Activated T-cell treated with anti-CD3 and anti-CD28 coated beads, Interleukin-2, amount 50 U/mL, for 24 hours (primary cell): Measurements from ENCODE around the gene PDLIM1.

ENCODE experiments used
- DNase-seq: peaks from one replicate; pipeline ENCODE4 v3.0.0-alpha.2; 2020
- H3K27ac Mint-ChIP-seq: 2 replicates; pipeline ENCODE4 v1.8.0; 2020; ENCODE audit warnings: mild to moderate bottlenecking, mixed read lengths
- H3K27me3 Mint-ChIP-seq: 2 replicates; pipeline ENCODE4 v1.8.0; 2020; ENCODE audit warnings: mixed read lengths
- H3K36me3 Mint-ChIP-seq: 2 replicates; pipeline ENCODE4 v1.8.0; 2020; ENCODE audit warnings: low read depth, mixed read lengths
- H3K4me1 Mint-ChIP-seq: 2 replicates; pipeline ENCODE4 v1.8.0; 2020; ENCODE audit warnings: low read depth, mixed read lengths
- H3K4me3 Mint-ChIP-seq: 2 replicates; pipeline ENCODE4 v1.8.0; 2020; ENCODE audit warnings: mild to moderate bottlenecking, moderate library complexity, mixed read lengths
- H3K9me3 Mint-ChIP-seq: 2 replicates; pipeline ENCODE4 v1.8.0; 2020; ENCODE audit warnings: mixed read lengths

The PDLIM1 gene

DNA sequence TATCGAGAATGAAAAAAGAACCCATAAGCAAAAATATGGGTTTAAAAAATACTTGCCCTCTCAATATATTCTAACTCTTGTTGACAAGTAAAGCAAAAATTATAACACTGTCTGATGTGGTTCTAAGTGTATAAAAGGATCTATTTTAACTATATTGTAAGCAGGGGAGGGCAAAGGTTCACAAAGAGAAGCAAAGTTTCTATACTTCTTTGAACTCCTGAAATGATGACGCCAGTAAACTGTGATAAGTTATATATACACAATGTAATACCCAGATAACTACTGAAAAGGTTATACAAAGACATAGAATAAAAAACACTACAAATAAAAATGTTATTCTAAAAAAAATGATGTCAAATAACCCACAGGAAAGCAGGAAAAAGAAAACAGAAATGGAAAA lies 37.1 kb downstream of the PDLIM1 start:
- no peaks in the 10 kb centered on the region for H3K36me3 Mint-ChIP-seq

DNA sequence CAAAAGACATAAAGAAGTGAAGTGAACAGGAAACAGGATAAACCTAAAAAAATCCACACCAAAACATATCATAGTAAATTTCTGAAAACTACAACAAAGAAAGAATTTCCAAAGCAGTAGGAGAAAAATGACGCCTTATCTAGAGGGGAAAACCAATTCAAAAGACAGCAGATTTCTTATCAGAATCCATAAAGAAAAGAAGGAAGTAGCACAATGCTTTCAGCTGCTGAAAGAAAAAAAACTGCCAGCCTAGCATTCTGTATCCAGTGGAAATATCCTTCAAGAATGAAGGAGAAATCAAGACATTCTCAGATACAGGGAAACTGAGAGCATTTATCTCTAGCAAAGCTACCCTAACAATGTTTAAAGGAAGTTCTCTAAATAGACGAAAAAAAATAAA lies 37.8 kb downstream of the PDLIM1 start:
- H3K4me3 Mint-ChIP-seq: no peak overlapping the region
- H3K4me1 Mint-ChIP-seq: no peaks in the 10 kb centered on the region
- H3K36me3 Mint-ChIP-seq: no peaks in the 10 kb centered on the region
- H3K27me3 Mint-ChIP-seq: peaks cover 24% of the 10 kb centered on the region
- no peak overlapping the region for H3K27ac Mint-ChIP-seq
- H3K9me3 Mint-ChIP-seq: peaks cover 2% of the 10 kb centered on the region
- no peak for DNase-seq

More for the DNA sequence above, 37.1 kb downstream of the PDLIM1 start:
- no peak for DNase-seq
- Mint-ChIP-seq H3K4me1 (no peaks in the 10 kb centered on the region), H3K27ac (no peak overlapping the region), H3K4me3 (no peak overlapping the region), H3K9me3 (peaks cover 2% of the 10 kb centered on the region), H3K27me3 (peaks cover 23% of the 10 kb centered on the region)

- Mint-ChIP-seq H3K4me3 (no peak overlapping the region), H3K9me3 (peaks cover 1% of the 10 kb centered on the region), H3K4me1 (peaks cover 1% of the 10 kb centered on the region), H3K27ac (no peak overlapping the region), H3K27me3 (peaks cover 33% of the 10 kb centered on the region), H3K36me3 (no peaks in the 10 kb centered on the region)
- no peak for DNase-seq
Observed at GRCh38 chr10:95250856-95251255, 39.9 kb downstream of the PDLIM1 start.

GRCh38 chr10:95249467-95249866 lies 41.3 kb downstream of the PDLIM1 start:
- peaks cover 13% of the 10 kb centered on the region for H3K4me1 Mint-ChIP-seq

GRCh38 chr10:95248989-95249388 lies 41.8 kb downstream of the PDLIM1 start:
- H3K4me1 Mint-ChIP-seq: peaks cover 13% of the 10 kb centered on the region
- H3K4me3 Mint-ChIP-seq: no peak overlapping the region
- peaks cover 49% of the 10 kb centered on the region for H3K27me3 Mint-ChIP-seq
- no peak for DNase-seq
- H3K9me3 Mint-ChIP-seq: no peaks in the 10 kb centered on the region
- no peak overlapping the region for H3K27ac Mint-ChIP-seq
- no peaks in the 10 kb centered on the region for H3K36me3 Mint-ChIP-seq

More at GRCh38 chr10:95249467-95249866, 41.3 kb downstream of the PDLIM1 start:
- no peak for DNase-seq
- Mint-ChIP-seq H3K27ac (no peak overlapping the region), H3K36me3 (no peaks in the 10 kb centered on the region), H3K9me3 (no peaks in the 10 kb centered on the region), H3K4me3 (no peak overlapping the region), H3K27me3 (peaks cover 45% of the 10 kb centered on the region)

DNA sequence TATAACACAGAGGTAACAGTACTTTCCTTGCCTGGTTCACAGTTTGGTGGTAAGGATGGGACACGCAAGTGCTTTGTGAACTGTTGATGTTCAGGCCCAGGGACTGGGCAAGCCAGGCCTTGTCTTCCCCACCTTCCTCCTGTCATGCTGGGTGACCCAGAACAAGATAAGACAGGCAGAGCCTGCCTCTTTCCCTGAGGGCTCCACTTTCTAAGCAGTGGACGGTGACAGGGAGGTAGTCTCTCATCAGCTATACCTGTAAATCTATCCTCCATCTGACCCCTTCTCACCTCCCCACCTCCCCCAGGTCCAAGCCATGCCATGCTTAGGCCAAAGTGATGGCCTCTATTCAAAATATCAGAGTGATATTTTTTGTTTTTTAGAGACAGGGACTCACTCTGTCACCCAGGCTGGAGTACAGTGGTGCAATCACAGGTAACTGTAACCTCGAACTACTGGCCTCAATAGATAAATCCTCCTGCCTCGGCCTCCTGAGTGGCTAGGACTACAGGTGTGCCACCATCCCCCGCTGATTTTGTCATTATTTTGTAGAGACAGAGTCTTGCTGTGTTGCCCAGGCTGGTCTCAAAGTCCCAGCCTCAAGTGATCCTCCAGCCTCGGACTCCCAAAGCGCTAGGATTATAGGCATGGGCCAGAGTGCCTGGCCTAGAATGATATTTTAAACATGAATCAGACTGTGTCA lies 42.8 kb downstream of the PDLIM1 start:
- Mint-ChIP-seq H3K27me3 (peaks cover 57% of the 10 kb centered on the region), H3K36me3 (no peaks in the 10 kb centered on the region), H3K9me3 (no peaks in the 10 kb centered on the region), H3K27ac (no peak overlapping the region), H3K4me1 (peaks cover 13% of the 10 kb centered on the region), H3K4me3 (no peak overlapping the region)
- no peak for DNase-seq

- Mint-ChIP-seq H3K27me3 (peaks cover 53% of the 10 kb centered on the region), H3K36me3 (no peaks in the 10 kb centered on the region), H3K27ac (no peak overlapping the region), H3K4me3 (no peak overlapping the region), H3K9me3 (no peaks in the 10 kb centered on the region), H3K4me1 (peaks cover 13% of the 10 kb centered on the region)
- DNase-seq: no peak
Observed at GRCh38 chr10:95247200-95247880, 43.5 kb downstream of the PDLIM1 start.

DNA sequence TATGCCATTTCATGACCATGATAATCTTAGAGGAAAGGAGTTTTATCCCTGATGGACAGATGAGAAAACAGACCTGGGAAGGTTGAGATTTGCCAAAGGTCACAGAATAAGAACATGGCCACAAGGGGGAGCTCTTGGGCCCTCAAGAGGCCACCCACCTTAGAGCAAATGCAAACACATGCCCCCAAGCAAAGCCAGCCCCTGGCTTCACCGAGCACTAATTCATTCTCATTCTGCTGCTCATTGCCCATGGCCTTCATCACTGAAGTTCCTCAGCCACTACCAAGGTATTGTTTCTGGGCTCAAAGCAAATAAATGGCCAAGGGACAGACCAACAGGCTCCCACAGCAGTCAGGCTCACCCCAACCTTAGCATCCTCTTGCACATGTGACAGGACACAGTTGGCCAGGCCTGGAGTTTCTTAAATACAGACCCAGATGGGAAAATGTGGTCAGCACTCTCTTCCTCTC lies 44.2 kb downstream of the PDLIM1 start:
- Mint-ChIP-seq H3K4me3 (no peak overlapping the region), H3K9me3 (no peaks in the 10 kb centered on the region), H3K27ac (no peak overlapping the region), H3K27me3 (peaks cover 48% of the 10 kb centered on the region), H3K4me1 (peaks cover 13% of the 10 kb centered on the region), H3K36me3 (no peaks in the 10 kb centered on the region)
- DNase-seq: peak; percentile 65

- H3K36me3 Mint-ChIP-seq: no peaks in the 10 kb centered on the region
- H3K4me3 Mint-ChIP-seq: no peak overlapping the region
- H3K4me1 Mint-ChIP-seq: peaks cover 13% of the 10 kb centered on the region
- peaks cover 40% of the 10 kb centered on the region for H3K27me3 Mint-ChIP-seq
- no peaks in the 10 kb centered on the region for H3K9me3 Mint-ChIP-seq
- DNase-seq: no peak
- peak overlapping the region; percentile 47 for H3K27ac Mint-ChIP-seq
Observed at GRCh38 chr10:95245425-95246055, 45.3 kb downstream of the PDLIM1 start.

- Mint-ChIP-seq H3K4me3 (no peak overlapping the region), H3K36me3 (no peaks in the 10 kb centered on the region), H3K27ac (no peak overlapping the region), H3K9me3 (no peaks in the 10 kb centered on the region), H3K4me1 (peaks cover 13% of the 10 kb centered on the region), H3K27me3 (peaks cover 41% of the 10 kb centered on the region)
- no peak for DNase-seq
Observed at GRCh38 chr10:95244152-95244551, 46.7 kb downstream of the PDLIM1 start.

DNA sequence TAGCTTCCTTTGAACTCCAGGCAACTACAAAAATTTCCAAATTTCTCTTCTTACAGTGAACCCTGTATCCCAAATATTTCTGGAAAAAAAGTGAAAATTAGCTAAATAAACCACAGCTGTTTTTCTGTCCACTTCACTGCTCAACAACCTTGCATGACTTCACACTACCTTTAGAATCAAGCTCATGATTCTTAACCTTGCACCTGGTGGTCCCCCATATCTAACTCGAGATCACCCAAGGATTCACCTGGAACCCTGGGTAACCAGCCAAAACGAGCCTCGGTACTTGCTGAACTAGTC lies 47.5 kb downstream of the PDLIM1 start:
- Mint-ChIP-seq H3K9me3 (no peaks in the 10 kb centered on the region), H3K4me3 (no peak overlapping the region), H3K27ac (no peak overlapping the region), H3K27me3 (peaks cover 40% of the 10 kb centered on the region), H3K4me1 (peaks cover 13% of the 10 kb centered on the region), H3K36me3 (no peaks in the 10 kb centered on the region)
- DNase-seq: no peak

DNA sequence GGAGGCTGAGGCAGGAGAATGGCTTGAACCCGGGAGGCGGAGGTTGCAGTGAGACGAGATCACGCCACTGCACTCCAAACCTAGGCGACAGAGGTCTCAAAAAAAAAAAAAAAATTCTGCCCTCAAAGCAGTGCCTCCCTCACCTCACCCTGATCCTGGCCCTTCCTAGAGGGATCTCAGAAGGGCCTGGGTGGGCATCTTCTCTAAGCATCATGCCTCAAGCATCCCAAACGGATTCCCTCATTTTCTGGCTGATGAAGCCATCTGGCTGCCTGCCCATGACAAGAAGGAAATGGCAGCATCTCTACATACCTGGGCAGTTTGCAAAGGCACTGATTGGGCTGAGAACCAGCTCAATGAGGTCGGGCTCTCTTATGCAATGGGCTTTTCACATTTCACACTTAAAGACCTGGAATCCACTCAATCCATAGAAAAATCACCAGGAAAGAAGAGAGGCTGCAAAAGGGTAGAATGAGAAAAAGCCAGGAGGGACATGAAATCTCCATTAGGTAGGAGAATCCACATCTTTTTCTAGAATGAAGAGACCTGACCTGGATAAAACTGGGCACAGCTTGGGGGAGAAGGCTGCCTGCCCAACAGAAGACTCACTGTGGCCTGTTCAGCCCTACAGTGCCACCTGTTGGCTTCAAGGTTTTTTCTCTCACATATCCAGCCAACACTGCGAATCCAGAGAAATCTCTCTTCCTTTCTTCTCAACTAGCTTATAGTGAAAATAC lies 48.1 kb downstream of the PDLIM1 start:
- Mint-ChIP-seq H3K4me3 (no peak overlapping the region), H3K36me3 (no peaks in the 10 kb centered on the region), H3K27me3 (peaks cover 40% of the 10 kb centered on the region), H3K27ac (no peak overlapping the region), H3K9me3 (no peaks in the 10 kb centered on the region), H3K4me1 (peaks cover 15% of the 10 kb centered on the region)
- DNase-seq: no peak

GRCh38 chr10:95241533-95241932 lies 49.3 kb downstream of the PDLIM1 start:
- H3K36me3 Mint-ChIP-seq: no peaks in the 10 kb centered on the region
- no peaks in the 10 kb centered on the region for H3K9me3 Mint-ChIP-seq
- no peak for DNase-seq
- peaks cover 45% of the 10 kb centered on the region for H3K27me3 Mint-ChIP-seq
- H3K4me3 Mint-ChIP-seq: no peak overlapping the region
- H3K27ac Mint-ChIP-seq: no peak overlapping the region
- peaks cover 25% of the 10 kb centered on the region for H3K4me1 Mint-ChIP-seq

- Mint-ChIP-seq H3K9me3 (no peaks in the 10 kb centered on the region), H3K4me1 (peaks cover 30% of the 10 kb centered on the region), H3K36me3 (no peaks in the 10 kb centered on the region), H3K27ac (no peak overlapping the region), H3K4me3 (no peak overlapping the region), H3K27me3 (peaks cover 37% of the 10 kb centered on the region)
- DNase-seq: no peak
Observed at GRCh38 chr10:95240811-95241210, 50.0 kb downstream of the PDLIM1 start.
